ENCODE results near the gene TXNRD1.
"Not testable (repeated sequence)": the region's sequence is repeated elsewhere in the genome, so short reads cannot be mapped to it uniquely, and the experiment has no call there.

TXNRD1 gene

DNA sequence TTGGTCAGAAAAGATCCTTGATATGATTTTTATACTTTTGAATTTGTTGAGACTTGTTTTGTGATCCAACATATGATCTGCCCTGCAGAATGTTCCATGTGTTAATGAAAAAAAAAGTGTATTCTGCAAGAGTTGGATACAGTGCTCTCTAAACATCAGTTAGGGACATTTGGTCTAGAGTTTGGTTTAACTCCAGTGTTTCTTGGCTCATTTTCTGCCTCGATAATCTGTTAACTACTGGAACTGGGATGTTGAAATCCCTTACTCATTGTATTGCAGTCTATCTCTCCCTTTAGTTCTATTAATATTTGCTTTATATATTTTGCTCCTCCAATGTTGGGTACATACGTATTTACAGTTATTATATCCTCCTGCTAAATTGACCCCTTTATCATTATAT is 18.3 kb upstream of the TXNRD1 start:
- DNase-seq = no peak

DNA sequence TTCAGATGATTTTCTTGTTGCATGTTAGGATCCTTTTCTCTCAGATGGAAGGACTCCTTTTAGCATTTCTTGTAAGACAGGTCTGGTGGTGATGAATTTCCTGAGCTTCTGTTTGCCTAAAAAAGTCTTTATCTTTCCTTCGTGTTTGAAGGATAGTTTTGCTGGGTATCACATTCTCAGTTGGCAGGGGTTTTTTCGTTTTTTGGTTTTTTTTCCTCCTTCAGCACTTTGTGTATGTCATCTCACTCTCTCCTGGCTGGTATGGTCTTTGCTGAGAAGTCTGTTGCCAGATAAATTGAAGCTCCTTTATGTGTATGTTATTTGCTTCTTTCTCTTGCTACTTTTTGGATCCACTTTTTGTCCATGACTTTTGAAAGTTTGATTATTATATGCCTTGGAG is 15.6 kb upstream of the TXNRD1 start:
- no peak for DNase-seq

DNA sequence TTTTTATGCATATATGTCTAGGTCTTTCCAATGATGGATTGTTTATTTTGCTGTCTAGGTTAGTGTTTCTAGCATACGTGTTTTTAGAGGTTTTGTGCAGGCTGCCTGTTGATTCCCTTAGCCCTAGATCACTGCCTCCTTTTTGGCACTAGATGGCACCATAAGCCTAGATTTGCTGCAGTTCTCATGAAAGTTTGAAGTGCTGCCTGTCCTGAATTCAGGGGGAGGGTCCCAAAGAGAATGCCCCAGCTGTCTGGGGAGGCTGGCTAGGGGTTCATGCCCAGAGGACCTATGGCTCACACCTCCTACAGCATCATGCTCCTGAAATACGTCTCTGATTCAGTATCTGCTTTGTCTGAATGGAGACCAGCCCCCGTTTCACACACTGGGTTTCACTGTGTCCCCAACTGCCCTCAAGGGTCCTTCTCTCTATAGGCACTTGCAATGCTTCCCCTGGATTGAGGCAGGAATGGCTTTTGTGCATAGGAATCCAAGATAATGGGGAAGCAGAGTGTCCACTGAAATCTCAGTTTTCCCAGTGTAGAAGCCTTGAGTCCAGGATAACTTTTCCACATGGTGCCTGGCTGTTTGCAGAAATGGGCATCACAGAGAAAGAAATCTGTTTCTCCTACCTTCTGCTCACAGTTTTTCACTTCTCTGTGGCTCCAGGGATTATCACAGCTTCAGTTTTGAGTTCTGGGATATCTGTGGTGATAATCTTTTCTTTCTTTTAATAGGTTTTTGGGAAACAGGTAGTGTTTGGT is 14.2 kb upstream of the TXNRD1 start:
- DNase-seq = peak; percentile 83

DNA sequence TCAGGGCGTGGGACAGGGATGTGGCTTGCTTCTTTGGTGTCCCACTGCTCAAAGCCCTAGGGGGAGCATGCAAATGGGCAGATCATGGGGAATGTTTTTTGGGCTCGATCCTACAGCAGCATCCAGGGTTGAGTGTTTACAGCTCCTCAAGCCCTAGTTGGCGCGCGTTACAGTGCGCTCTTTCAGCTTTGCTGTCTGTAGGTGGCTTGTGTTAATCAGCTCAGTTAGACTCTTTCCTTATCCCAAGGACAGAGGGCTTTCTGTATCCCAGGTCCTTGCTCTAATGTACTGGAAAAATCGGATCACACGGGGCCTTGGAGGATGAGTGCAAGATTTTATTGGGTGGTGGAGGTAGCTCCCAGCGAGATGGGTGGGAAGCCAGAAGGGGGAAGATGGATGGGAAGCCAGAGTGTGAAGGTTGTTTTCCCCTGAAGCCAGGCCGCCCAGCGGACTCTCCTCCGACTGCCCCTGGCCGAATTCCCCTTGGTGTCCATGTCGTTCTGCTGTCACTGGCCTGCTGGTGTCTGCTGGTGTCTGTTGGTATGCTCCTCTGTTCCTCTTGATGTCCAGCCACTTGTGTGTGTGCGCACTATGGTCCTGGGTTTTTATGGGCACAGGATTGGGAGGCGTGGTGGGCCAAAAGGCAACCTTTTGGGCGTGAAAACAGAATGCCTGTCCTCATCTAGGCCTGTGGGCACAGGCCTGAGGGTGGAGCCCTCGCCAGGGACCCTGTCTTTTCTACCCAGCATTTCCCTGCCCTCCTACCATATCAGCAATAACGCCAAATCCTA is 10.7 kb upstream of the TXNRD1 start:
- no peak for DNase-seq

DNA sequence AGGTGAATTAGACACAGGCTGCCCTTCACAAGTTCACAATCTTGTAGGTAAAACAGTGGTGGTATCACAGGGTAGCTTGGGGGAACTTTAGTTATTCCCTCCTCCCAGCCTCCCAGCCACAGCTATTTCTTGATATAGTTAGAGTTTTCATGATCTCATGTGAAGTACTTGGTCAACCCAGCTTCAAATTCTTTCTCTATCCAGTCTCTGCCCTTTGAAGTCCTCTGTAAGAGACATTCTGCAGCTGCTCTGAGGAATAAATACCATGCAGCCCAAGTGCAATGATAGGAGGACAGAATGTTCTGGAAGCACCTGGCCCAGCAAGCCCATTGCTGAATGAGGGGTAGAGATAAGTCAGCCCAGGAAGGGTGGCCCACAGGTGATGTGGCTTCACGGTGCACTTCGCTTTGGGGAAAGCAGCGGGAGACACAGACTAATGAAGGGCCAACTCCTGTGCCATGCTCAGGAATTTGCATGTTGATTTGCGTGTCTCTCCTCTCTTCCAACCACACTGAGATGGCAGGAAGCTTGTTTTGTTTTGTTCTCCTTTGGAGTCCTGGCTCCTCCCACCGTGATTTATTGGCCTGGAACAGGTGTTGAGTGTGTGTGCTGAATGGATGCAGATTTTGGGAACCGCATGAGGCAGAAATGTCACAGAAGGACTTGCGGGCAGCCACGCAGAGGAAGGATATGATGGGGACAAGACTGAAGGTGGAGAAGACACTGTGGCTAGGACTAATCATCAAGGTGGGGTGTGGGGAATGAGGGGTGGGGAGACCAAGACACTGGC is 8.0 kb upstream of the TXNRD1 start:
- DNase-seq = no peak

DNA sequence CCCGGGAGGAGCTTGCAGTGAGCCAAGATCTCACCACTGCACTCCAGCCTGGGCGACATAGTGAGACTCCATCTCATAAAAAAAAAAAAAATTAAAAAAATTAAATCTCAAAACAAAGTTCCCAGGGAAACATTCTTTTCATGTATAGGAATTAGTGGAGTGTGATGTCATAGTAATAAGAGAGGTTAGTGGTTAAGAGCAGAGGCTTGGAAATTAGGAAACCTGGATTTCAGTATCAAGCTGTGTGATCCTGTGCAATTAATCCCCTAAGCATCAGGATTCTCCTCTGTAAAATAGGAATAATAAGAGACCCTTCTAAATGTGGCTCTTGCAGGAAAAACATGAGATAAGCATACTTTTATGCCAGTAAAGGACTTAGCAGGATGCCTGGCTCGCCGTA is 3.1 kb upstream of the TXNRD1 start:
- no peak for DNase-seq

DNA sequence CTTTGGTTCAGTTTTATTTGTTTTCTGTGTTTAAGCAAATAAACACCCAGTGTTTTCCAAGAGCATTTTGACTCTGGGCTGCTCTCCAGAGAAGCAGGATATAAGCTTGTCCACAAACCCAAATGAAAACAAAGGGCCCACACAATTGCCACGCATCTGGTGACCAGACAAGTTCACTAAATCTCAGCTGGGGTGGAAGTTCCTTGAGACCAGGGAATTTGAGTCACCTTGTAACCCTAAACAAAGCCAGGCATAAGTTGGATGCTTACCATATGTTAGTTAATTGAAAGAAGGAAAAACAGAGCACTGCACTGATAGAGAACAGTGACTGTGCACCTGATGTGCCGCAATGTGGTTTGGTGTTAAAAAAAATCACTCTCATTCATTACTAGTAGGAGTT is 1.6 kb upstream of the TXNRD1 start:
- DNase-seq = no peak

DNA sequence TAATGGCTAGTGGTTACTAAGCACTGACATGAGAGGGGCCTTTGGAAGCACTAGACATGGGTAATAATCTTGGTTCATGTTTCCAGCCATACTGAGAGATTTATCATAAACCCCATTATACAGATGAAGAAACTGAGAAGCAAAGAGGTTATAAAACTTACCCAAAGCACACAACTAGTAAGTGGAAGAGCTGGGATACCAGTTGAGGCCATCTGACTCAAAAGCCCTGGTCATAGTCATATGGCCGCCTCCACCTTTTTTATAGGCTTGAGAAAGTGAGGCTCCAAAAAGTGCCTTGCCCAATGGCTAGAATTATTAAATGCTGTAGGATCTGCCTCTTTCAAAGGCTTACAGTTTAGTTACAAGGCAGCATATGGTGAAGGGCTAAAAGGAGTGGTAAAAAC is 944 bp downstream of the TXNRD1 start:
- no peak for DNase-seq

DNA sequence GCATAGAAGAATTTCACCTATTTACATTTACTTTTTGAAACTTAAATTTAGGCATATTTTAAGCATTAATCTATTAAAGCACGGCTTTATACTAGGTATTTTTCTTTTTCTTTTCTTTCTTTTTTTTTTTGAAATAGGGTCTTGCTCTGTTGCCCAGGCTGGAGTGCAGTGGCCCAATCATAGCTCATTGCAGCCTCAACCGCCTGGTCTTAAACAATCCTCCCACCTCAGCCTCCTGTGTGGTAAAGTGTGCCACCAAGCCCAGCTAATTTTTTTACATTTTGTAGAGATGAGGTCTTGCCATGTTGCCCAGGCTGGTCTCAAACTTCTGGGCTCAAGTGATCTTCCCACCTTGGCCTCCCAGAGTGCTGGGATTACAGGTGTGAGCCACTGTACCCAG is 2.9 kb downstream of the TXNRD1 start:
- DNase-seq = not testable (repeated sequence)

DNA sequence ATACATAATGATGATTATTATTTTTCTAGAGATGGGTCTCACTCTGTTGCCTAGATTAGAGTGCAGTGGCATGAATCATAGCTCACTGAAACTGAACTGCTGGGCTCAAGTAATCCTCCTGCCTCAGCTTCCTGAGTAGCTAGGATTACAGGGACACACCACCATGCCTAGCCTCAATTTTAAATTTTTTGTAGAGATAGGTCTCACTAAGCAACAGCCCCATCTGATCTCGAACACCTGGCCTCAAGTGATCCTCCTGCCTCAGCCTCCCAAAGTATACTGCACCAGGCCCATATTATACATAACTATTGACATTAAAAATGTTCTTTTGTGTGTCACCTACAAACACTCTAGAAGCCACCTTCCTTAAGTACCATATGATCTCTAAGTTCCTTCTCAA is 3.4 kb downstream of the TXNRD1 start:
- no peak for DNase-seq

DNA sequence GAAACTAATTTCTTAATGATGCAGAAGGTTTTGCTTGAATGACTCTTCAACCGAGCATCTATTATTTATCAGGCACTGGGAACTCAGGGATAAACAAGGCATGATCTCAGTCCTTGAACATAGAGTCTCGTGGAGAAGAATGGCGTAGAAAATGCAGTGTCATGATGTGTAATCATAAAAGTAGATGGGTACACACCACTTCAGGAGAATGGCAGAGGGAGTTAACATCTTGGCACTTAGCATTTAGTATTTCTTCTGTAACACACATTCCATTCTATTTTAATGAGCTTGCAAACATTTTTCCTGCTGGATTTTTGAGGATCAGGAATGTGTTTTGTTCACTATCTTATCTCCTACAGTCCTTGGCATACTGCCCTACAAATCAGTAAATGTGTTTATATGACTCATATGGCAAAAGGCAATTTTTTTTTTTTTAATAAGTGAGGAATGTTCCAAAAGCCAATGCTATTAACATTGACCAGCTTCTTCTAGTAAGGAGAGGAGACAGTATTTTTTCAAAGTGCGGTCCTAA is 3.8 kb downstream of the TXNRD1 start:
- DNase-seq = no peak

DNA sequence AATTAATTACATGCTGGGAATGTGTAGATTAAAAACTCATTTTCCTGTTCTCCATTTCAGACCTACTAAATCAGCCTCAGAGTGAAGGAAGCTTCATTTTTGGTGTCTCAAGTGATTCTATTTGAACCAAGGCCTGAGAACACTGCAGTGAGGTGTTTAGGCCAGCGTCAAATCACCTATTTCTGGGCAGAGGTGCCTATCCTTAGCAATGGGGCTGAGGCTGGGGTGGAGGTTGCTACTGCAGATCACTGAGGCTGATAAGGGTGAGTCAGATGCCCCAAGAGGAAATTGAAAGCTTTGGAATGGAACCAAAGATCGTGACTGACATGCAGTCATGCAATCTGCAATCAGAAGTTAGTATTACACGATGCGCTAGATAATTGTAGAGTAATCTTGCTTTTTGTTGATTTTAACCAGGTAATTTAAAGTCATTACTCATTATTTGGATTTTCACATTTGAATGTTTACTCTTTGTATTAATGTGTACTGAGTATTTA is 4.4 kb downstream of the TXNRD1 start:
- peak; percentile 92 for DNase-seq

DNA sequence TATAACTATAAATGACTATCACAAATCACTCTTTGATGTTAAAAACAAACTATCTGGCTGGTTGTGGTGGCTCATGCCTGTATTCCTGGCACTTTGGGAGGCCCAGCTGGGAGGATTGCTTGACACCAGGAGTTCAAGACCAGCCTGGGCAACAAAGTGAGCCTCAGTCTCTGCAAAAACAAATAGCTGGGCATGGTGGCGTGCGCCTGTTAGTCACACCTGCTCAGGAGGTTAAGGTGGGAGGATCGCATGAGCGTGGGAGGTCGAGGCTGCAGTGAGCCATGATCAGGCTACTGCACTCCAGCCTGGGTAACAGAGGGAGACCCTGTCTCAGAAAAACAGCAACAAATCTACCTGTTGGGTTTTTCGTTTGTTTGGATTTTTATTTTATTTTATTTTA is 5.4 kb downstream of the TXNRD1 start:
- no peak for DNase-seq

DNA sequence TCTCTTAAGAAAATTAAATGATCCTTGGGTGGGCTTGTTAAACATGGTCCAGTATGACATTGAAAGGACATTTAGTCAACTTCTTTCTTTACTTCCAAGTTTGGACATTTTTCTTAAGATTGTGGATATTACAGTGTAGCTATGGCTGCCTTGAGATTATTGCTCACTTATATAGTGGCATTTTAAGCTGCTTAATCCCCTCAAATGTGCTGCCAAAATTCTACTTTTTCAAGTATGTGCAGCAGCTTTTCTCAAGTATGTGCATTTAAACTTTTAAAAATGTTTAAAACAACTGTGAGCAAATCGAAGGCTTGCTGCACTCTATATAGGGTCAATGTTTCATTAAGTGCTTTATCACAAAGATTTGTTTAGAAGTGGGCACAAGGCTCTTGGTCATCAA is 7.4 kb downstream of the TXNRD1 start:
- no peak for DNase-seq

DNA sequence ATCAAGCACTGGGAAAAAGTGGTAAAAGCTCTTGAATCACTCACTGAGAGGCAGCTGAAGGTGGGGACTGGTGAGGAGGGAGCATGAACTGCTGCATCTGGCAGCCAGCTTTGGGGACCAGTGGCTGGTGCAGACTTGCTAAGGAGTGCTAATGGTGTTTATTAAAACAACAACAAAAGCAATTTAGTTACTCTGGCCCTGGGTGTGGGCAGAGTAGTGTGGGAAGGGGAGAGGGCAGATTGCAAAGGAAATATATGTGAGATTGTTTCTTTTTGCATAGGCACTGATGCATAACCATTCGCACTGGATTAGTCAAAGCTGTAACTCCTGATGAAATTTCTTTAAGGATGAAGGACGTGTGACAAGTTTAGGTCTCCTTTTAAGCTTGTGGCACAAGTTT is 8.1 kb downstream of the TXNRD1 start:
- peak; percentile 67 for DNase-seq

DNA sequence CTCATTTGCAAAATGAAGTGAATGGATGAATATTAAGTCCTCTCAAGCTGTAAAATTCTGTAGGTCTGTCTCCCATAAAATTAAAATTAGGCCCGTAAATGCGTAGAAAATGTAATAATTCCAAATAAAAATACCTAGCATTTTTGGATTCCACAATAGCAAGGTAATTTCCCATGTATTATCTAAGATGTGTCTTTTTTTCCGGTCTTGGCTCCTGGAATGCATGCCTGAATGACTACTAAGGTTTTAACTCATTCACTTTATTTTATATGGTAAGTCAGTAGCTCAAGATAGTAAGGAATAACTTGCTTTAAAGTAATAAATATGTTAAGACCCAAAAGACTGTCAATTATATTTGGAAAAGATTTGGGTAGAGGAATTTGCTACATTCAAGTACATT is 11.1 kb downstream of the TXNRD1 start:
- DNase-seq = no peak

DNA sequence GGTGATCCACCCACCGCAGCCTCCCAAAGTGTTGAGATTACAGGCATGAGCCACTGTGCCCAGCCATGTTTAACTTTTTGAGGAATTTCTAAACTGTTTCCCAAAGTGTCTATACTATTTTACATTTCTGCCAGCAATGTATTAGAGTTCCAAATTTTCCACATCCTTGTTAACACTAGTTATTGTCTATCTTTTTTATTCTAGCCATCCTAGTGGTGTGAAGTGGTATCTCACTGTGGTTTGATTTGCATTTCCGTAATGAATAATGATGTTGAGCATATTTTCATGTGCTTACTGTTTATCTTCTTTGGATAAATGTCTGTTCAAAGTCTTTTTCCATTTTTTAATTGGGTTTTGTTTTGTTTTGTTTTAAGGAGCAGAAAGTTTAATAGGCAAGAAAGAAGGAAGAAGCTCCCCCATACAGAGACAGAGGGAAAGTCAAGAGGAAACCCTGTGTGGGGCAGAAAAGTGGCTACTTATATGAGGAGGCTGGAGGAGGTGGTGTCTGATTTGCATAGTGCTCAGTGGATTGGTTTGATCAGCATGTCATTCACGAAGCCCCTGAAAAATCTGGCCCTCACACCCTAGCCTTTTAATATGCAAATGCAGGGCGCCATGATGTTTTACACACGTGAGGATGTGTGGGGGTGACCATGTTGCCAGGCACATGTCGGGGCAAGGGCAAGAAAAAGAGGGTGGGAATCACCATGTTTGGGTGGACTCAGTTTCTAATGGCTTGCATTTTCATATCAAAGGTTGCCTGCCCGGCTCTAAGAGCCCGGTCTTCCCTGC is 14.9 kb downstream of the TXNRD1 start:
- no peak for DNase-seq

DNA sequence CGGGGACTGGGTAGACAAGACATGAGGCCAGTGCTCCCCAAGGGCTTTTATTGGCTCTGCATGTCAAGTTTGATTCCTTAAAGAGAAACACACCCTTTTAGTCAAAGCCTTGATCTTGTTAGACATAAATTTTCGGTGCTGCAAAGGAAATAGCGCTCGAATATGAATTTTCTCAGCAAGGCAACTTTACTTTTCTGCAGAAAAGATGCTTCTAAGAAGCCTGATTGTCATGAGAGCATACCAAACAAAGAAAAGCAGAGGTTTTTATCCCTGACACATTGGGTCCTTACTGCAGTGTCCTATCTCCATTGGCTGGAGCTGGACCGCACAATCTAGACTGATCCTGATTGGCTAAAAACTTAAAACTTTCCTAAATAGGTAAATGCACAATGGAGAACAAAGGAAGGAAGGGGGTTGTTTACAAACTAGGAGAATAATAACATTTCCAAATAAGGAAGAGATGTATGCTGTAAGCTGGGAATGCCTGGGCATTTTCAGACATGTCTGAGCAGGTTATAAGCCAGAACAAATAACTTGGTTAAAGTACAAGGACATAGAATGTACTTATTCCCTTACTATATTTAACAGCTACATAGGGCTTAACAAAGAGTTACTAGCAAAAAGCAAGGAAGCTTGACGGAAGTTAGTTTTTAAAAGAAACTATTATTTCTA is 17.2 kb downstream of the TXNRD1 start:
- no peak for DNase-seq

DNA sequence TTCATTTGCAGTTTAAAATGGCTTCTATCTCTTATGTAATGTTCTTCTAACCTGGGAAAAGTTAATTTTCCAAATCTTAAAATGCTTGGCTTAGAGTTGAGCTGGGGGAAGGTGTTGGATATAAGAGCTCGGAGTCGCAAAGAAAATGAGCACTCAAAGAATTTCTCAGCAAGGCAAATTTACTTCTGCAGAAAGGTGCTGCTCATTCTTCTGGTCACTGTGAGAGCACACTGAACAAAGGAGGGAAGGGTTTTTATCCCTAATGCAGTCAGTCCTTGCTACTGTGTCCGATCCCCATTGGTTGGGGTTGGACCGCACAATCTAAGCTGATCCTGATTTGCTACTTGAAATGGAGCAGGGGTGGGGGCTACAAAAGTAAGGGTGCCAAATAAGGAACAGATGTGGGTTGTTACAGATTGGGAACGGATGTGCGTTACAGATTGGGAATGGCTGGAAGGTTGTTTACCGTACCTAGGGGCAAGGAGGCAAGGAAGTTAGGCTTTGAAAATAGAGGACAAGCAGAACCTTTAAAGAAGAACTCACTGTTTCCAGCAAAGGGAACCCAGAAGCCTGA is 19.4 kb downstream of the TXNRD1 start:
- no peak for DNase-seq

DNA sequence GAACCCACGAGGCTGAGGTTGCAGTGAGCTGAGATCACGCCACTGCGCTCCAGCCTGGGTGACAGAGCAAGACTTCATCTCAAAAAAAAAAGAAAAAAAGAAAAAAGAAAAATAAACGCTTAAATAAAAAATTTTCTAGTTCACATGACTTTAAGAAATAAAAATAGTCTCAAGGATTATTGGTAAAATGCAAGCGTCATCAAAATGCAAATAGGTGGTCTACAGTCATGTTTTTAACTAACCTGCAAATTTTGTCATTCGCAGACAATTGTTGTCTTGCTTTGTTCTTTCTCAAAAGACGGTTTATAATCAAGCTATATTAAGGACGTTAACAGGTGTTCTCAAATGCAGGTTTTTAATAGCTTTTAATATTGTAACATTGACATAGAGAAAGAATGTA is 22.4 kb downstream of the TXNRD1 start:
- no peak for DNase-seq

DNA sequence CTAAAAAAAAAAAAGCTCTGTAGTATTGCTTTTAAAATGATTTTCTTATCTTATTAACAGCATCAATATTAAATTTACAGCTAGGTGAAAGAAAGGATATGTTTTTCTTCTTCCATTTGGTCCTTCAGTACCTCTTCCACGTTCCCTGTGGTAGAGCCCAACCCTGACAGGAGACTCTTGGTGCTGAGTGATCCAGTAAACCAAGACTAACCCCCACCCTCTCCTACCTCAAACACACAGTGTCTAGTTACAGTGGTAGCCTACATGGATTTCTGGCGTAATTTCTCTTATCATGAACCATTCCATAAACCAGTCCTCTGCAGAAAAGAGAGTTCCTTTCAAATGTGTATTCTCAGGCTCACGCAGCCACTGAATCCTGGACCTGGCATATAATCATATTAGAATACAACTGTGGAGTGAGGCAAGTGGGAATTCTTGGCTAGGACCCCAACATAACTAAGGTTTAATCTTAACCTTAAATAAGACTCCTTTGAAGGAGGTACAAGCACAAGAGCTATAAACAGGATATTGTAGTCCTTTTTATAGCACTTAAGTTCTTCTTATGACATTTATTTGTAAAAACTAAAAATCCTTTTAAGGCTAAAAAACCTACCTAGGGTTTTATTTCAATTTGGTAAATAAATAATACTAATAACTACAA is 27.1 kb downstream of the TXNRD1 start:
- no peak for DNase-seq
